Anterior cingulate cortex (tissue), 58 donors: ENCODE measurements around the gene WNT3.

Source experiments
- DNase-seq, 58 donors: peaks; one replicate each; lab custom pipeline; 2025; lab: John Stamatoyannopoulos, UW

The WNT3 gene

DNA sequence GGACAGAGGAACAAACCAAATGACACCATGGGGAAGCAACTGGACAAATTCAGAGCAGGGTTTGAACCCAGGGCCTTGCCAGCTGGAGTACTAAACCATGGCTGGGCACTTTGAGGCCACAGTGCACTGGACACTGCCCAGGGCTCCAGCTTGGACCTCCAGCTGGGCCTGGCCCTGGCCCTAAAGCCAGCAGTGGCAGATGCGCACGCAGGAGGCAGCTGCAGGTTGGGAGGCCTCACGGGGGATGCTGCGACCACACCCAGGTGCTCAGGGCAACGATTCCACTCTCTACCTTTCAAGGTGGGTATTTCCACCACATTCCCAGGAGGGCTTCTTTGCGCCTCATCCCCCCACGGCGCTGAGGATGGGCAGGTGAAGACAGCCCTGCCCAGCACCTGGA, 28.9 kb downstream of the WNT3 start:
- DNase-seq = no peak

DNA sequence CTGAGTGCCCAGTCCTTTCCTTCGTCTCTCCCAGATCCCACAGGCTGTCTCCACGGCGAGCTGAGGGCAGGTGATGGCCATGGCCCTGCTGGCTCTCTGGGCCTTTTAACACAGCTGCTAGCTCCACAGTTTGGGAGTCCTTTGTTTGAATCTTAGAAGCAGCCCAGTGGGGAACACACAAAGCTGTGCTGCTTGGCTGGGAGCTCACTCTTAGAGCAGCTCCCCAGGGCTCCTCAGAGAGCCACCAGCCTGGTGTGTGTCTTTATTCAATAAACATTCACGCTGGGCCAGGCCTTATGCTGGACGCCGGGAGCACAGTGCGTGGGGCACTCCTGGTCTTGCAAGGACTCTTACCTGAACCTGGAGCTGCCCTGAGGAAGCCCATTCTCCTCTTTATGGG, 29.7 kb downstream of the WNT3 start:
- DNase-seq = no peak

DNA sequence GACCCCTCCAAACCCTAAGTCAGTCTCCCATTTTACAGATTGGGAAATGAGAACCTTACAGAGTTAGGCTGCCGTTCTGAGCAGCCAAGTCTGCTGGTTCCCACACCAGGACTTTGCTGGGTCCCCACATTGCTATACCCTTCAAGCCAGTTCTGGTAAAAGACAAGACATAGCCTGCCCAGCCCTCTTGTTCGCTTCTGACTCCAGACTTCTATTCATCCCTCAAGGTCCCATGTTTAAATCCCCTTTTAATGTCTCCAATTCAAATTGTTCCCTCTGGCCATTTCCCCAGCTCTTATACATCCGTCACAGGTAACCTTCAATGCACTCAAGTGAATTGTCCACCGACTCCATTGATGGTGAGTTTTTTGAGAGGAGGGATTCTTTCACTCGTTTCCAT, 30.2 kb downstream of the WNT3 start:
- no peak for DNase-seq

- DNase-seq = no peak
These were observed 31.0 kb downstream of the WNT3 start for GRCh38 chr17:46787478-46787877.

DNA sequence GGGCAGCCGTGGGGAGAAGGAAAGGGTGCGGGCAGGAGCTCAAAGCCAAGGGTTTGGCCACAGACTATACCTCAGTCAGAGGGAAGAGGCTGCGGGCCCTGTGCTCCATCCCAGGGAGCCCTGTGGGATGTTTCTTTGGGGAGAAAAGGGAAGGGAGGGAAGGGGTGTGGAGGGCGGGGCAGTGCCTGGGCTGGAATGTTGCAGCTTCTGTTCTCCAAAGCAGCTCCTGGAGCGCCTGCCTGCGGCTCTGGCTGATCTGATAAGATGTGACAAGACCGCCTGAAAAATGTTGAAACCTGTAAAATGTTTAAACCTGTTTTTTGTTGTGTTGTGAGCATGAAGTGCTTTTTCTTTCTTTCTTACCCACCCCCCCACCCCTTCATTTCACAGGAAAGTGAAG, 32.8 kb downstream of the WNT3 start:
- no peak for DNase-seq

DNA sequence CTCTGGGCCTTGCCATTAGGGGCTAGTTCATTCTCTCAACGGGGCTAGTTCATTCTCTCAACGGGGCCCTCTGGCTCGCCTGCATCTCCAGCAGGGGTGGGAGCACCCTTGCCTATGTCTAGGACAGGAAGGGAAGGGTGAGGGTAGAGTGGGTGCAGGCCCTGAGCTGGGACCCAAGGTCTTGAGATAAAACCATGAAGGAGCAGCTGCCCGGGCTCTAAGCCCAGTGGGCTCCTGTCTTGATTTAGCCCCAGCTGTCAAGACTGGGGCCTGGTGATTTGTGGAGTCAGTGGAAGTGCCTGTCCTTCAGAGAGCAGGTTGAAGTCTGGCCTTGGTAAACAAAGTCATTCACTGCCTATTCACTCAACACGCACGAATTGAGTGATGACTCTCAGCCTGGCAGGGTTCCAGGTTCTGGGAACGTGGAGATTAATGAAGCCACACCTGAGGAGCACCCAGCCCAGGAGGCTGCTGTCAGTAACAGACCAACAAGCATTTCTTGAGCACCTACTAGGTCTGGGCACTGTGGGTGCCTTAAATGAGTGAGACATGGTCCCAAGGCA, 35.4 kb downstream of the WNT3 start:
- no peak for DNase-seq

DNA sequence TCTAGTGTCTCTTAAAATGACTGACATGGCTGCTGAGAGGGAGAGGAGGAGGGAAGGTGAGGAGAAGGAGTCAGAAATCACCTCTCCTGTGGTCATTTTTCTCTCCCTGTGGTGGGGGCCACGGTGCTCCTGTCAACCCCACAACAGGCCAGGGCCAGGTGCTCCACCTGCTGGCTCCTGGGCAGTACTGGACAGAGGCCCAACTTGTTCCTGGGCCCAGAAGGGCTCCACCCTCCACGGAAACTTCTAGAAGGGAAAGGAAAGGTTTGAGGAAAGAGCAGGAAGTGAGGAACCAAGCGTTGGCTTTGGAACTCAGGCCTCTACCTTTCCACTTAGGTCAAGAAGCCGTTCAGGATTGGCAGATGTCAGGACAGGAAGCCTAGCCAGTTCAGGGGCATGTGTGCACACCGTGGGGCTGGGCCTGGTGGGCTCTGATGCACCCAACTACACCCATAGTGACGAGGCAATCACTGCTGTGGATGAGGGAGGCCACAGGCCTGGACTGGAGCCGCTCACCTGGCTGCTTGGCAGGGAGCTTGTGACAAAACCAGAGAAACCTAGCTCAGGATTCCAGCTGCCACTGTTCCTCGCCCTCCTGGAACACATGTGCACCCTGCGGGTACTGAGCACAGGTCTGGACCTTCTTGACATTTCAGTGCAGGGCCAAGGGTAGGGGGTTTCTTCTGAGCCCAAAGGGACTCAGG, 36.1 kb downstream of the WNT3 start:
- no peak for DNase-seq

GRCh38 chr17:46780003-46780373, 38.5 kb downstream of the WNT3 start:
- DNase-seq = no peak

GRCh38 chr17:46777943-46778915, 40.3 kb downstream of the WNT3 start:
- peak in 13 of 58 donors; percentile 1 to 40 (median 28) for DNase-seq

GRCh38 chr17:46776298-46777005, 42.0 kb downstream of the WNT3 start:
- DNase-seq = no peak

- DNase-seq = no peak
These were observed 44.3 kb downstream of the WNT3 start for GRCh38 chr17:46774108-46774737.

DNA sequence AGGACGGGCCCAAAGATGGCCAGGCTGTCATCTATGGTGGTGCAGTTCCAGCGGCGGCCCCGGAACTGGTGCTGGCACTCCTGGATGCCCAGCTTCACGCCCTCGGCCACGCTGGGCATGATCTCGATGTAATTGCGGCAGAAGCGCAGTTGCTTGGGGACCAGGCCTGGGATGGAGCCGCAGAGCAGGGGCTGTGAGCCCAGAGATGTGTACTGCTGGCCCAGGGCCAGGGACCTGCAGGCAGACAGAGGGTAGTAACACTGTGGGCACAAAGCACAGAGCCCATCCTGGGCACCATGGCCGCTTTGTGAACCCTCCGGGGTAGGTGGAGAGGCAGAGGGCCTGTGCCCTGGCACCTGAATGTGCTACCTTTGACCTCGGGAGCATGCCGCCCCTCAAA, 44.8 kb downstream of the WNT3 start:
- no peak for DNase-seq

DNA sequence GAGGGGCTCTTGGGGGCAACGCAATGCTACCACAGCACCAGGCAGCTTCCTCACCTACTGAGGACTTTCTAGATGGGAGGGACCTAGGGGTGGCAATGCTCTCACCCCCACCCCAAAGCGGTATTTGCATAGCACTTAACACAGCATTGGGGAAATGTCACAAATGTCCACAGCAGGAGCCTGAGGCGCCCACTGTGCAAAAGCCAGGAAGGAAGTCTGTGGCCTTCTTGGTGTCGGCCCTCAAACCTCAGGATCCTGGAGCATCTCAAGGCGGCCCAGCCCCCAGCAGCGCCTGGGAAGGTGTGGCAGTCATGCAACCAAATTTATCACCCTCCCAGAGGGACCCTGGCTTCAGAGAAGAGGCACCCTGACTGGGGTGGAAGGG, 45.3 kb downstream of the WNT3 start:
- DNase-seq = no peak

DNA sequence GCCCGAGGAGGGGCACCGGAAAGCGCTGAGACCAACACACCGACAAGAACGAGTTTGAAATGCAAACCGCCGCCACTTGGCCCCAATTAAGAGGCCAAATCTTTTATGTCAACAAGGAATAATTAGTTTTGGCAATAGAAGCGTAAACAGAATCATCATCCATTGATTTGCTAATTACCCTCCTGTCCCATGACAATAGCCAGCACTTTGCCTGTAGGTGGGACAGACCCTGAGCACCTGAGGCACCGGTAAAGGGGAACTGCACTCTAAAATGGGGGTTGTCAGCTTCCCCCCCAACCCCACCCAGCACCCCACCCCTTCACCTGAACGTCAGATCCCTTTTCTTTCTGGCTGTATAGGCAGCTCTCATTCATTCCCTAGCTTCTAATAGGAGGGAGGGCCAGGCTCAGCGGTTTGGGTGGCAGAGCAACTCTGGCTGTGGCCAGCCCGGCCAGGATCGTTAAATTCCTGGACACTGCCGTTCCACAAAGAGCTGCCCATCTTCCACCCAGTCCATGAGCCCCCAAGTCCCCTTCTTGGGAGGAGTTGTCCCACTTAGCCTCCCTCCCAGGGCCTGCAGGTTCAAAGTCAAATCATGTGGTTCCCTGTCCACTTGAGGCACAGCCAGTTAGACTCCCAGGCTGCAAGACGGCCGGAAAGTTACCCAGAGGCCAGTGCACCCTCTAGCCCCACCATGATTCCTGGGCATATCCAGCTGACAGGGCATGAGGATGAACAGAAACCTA, 45.8 kb downstream of the WNT3 start:
- DNase-seq = no peak

DNA sequence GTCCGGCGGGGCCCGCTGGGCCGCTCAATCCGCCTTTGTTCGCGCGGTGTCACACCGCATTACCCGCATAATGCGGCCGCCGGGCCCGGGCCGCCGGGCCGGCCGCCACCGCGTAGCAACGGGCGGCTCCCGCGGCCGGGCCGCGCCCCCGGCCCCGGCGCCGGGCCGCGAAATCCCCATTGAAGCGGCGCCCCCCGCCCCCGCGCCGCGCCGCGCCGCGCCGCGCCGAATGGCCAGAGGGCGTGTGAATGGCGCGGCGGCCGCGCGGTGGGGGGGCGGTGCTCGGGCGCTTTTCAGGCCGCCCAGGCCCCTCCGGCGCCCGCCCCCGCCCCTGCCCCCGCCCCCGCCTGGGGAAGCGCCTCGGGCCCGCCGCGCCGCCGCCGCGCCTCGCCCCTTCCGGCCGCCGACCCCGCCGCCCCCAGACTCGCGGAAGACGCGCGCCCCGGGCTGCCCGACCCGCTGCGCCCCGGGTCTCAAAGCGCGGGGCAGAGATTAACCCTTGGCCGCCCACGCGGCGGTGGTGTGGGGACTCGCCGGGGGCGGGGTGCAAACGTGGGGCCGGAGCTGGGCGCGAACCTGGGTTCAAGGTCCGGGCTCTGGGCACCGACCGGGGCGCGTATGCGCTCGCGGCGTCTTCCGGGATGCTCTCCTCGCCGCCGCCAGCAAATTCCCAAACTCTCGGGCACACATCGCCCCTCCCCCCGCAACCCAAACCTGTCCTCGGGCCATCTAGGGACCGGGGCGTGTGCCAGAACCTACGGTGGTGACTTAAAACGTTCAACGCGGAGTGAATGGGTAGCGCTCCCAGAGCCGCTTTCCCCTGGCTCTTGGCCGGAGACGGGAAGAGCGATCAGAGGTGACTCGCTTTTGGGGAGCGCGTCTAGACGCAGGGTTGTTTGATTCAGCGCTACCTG, 46.7 kb downstream of the WNT3 start:
- peak in 4 of 58 donors; percentile 19 to 55 (median 30) for DNase-seq

DNA sequence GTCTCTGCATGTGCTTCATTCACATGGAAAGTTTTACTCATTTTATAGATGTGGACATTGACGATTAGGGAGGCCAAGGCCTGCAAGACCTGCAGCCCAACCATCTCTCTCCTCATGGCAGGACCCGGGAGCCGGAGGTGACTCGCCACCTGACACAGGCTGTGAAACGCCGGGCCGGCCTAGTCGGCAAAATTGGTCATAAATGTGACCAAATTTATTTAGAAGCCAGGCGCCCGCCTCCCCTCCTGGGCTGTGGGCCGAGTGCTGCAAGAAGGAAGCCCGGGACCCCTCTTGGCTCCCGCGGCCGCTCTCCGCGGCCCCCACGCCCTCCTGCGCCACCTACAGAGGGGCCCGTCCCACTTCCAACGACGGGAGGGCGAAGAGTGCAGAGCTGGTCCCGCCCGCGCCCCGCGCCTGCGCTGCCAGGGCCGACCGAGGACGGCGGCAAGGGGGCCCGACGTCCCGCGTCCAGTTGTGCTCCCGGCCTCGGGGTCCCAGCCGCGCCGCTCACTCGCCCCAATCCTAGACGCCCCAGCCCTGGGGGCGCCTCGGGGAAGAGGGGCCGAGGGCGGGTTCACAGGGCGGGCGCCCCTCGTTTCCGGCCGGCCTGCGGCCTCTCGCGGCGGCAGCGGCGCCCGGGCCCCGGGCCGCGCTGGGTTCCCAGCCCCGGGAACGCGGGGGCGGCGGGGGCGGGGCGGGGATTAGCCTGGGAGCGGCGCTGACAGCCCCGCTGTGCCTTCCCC, 47.5 kb downstream of the WNT3 start:
- DNase-seq = peak in 4 of 58 donors; percentile 24 to 46 (median 30)

DNA sequence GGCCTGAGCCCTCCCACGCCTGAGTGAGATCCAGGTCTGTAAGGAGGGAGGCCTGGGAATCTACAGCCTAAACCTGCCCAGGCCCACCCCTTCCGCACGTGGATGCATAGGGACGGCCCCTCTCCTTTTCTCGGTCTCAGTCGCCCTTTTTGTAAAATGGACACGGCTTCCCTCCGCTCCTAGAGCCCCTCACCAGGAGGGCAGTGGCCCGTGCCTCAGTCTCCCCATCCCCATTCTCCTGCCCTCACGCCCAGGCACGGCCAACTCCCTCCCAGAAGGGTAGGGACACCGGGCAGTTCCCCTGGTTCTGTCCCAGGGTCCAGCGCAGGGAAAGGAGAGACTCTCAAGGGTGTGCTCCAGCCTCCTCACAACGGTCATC, 48.1 kb downstream of the WNT3 start:
- DNase-seq = no peak
